ENCODE measurements around the gene PAFAH2. TPM values are rescaled to one million over a fixed set of nuclear protein-coding genes. Genes with fewer than 3 reads are reported as not detected.

PAFAH2 gene
- total RNA-seq, 4 donors from 2014 or later: 6.3 to 19.2 (median 9.3) TPM

DNA sequence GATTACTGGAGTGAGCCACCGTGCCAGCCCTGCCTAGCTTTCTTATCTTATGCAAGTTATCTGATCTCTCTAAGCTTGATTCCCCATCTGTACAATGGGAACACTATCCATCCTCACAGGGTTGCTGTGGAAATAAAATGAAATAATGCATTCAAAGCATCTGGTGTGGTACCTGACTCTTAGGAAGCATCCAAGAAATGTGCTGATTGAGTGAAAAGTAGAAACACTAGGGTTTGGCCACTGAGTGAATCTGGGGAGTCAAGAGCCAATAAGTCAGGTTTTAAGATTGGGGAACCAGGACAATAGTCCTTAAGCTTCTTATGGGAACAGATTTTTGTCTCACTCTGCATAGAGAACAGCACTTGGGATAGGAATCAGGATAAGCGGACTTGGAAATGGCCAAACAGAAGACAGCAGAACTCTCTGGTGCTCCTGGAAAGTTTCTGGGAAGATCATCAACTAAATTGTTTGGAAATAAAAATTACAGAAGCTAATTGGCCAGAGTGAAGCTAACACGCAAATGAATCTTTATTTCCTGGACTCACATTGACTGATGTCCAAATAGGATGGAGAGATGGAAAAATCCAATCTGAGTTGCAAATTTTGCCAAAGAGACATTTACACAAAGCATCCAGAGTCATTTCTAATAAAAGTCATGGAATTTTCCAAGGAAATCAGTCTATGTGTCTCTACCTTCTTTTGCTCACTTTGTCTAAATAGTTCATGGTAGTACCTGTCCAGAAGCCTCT, 3.3 kb downstream of the PAFAH2 start:
- no peak overlapping the region for H3K4me3 ChIP-seq
- 89 to 91% methylated on average over 3 of the region's 3 CpGs for WGBS, 2 donors
- peaks cover 0 to 12% (median 0%) of the 10 kb centered on the region in 3 donors for H3K36me3 ChIP-seq
- H3K27ac ChIP-seq: no peak overlapping the region
- no peaks in the 10 kb centered on the region for H3K9me3 ChIP-seq
- H3K27me3 ChIP-seq: no peaks in the 10 kb centered on the region
- DNase-seq (ENCODE audit: low spot score in 2 of 2): no peak
- H3K4me1 ChIP-seq: peaks cover 0 to 28% (median 15%) of the 10 kb centered on the region in 4 donors
- TF ChIP-seq, protein P1, sequence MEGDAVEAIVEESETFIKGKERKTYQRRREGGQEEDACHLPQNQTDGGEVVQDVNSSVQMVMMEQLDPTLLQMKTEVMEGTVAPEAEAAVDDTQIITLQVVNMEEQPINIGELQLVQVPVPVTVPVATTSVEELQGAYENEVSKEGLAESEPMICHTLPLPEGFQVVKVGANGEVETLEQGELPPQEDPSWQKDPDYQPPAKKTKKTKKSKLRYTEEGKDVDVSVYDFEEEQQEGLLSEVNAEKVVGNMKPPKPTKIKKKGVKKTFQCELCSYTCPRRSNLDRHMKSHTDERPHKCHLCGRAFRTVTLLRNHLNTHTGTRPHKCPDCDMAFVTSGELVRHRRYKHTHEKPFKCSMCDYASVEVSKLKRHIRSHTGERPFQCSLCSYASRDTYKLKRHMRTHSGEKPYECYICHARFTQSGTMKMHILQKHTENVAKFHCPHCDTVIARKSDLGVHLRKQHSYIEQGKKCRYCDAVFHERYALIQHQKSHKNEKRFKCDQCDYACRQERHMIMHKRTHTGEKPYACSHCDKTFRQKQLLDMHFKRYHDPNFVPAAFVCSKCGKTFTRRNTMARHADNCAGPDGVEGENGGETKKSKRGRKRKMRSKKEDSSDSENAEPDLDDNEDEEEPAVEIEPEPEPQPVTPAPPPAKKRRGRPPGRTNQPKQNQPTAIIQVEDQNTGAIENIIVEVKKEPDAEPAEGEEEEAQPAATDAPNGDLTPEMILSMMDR (IDR thresholded peaks at IDR 0.05): no peak
- TF ChIP-seq EP300 (IDR thresholded peaks at IDR 0.05): no peak
- no peak for TF ChIP-seq POLR2A (IDR thresholded peaks at IDR 0.05)

DNA sequence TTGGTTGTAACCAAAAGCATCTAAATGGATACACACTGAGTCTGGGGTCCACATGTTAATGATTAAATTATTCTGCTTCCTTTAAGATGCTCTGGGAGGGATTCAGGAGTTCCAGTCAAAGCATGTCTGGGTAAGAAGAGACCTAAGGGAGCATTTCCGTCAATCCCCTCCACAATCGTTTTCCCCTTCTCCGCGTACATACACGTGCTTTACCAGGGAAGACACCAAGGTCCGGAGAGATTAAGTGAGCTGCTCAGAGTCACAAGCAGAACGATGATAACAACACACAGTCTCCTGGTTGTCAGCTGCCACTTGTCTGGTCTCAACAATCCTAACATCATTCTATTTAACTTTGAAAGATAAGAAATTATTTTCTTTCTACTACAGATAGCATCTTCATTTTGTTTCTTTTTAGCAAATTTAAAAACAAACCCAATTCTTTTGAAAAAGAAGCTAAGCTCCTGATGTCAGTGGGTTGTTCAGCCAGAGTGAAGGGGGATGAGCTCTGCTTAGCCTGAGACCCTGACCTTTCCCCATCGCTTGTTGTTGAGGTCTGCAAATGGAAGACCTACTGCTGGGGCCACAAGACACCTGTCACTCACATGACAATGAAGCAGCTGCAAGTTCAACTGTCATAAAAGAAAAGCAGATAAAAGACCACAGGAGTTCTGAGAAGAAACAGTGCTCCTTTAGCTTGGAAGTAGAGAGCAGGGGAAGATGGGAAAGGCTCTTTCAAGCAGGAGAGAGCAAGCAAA, 4.5 kb downstream of the PAFAH2 start:
- TF ChIP-seq EP300 (IDR thresholded peaks at IDR 0.05): no peak
- TF ChIP-seq POLR2A (IDR thresholded peaks at IDR 0.05): no peak
- TF ChIP-seq, protein P1 (IDR thresholded peaks at IDR 0.05): no peak
- peaks cover 0 to 22% (median 12%) of the 10 kb centered on the region in 4 donors for H3K4me1 ChIP-seq
- DNase-seq (ENCODE audit: low spot score in 2 of 2): no peak
- H3K9me3 ChIP-seq: no peaks in the 10 kb centered on the region
- H3K27ac ChIP-seq: no peak overlapping the region
- H3K27me3 ChIP-seq: no peaks in the 10 kb centered on the region
- WGBS, 2 donors: 85 to 86% methylated on average over 8 of the region's 8 CpGs
- H3K36me3 ChIP-seq: peaks cover 0 to 21% (median 0%) of the 10 kb centered on the region in 3 donors
- H3K4me3 ChIP-seq: no peak overlapping the region

DNA sequence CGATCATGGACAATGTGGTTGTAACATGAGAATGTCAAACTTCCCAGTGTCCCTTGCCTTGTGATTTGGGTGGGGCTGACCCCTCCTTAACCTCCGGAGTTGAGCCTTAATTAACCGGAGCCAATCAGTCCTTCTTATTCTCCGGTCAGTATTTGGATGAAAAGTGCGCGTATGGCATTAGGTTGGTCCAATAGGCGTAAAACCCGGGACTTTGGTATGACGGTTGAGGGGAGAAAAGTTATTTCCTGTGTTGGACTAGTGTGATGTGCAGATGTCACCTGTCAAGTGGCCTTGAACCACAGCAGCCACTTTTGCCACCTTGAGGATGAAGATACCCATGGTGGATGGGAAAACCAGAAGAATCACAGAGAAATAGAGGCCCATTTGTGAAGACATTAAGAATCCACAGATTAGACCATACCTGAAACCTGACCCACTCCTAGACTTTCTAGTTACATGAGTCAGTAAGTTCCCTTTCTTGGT, 5.1 kb downstream of the PAFAH2 start:
- Histone ChIP-seq H3K4me1 (peaks cover 0 to 21% (median 12%) of the 10 kb centered on the region in 4 donors), H3K36me3 (peaks cover 0 to 28% (median under 1%) of the 10 kb centered on the region in 3 donors), H3K27ac (no peak overlapping the region), H3K9me3 (no peaks in the 10 kb centered on the region), H3K27me3 (no peaks in the 10 kb centered on the region), H3K4me3 (no peak overlapping the region)
- 92 to 93% methylated on average over 9 of the region's 9 CpGs for WGBS, 2 donors
- TF ChIP-seq, protein P1 (IDR thresholded peaks at IDR 0.05): no peak
- TF ChIP-seq POLR2A (IDR thresholded peaks at IDR 0.05): no peak
- no peak for TF ChIP-seq EP300 (IDR thresholded peaks at IDR 0.05)
- no peak for DNase-seq (ENCODE audit: low spot score in 2 of 2)

DNA sequence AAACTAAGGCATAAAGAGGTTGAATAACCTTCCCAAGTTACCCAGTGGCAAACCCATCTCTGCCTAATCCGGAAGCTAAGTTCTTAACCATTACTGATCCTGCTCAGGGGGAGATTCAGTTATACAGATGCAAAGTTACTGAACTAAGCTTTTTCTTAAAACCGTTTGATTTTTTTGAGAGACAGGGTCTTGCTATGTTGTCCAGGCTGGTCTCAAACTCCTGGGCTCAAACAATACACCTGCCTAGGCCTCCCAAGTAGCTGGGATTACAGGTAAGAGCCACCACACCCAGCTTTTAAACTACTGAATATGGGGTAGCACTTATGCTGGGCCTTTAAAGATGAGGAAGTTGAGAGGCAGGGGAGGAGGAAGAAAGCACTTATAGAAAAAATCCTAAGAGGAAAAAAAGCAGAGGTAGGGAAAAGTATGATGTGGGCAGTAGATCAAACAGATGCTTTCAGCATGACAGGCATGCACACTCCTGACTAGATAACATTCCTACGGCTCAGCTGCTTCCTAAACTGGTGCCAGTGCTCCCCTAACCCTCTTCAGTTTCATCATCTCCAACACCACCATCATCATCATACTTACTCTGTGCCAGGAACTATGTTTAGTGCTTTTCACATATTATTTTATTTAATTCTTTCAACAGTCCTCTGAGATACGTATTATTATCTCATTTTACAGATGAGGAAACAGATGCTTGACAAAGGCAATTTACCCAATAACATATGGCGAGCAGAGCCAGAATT, 5.8 kb downstream of the PAFAH2 start:
- 81 to 83% methylated on average over 5 of the region's 5 CpGs for WGBS, 2 donors
- Histone ChIP-seq H3K36me3 (peaks cover 0 to 34% (median 6%) of the 10 kb centered on the region in 3 donors), H3K4me1 (peaks cover 0 to 17% (median 8%) of the 10 kb centered on the region in 4 donors), H3K4me3 (no peak overlapping the region), H3K27ac (no peak overlapping the region), H3K27me3 (no peaks in the 10 kb centered on the region), H3K9me3 (no peaks in the 10 kb centered on the region)
- TF ChIP-seq EP300 (IDR thresholded peaks at IDR 0.05) (no peak), POLR2A (IDR thresholded peaks at IDR 0.05) (no peak)
- TF ChIP-seq, protein P1 (IDR thresholded peaks at IDR 0.05): no peak
- DNase-seq (ENCODE audit: low spot score in 2 of 2): no peak
